ENCODE results near the gene GLI3.

Gene GLI3

GRCh38 chr7:42076870-42077269 is 160.1 kb downstream of the GLI3 start:
- CTCF ChIA-PET = no interaction called here
- POLR2A ChIA-PET = no interaction called here
- TF ChIP-seq NFRKB (IDR thresholded peaks at IDR 0.05) (no peak), HDGF (IDR thresholded peaks at IDR 0.05; ENCODE audit: borderline replicate concordance) (no peak), TARDBP (IDR thresholded peaks at IDR 0.05) (no peak), ARNT (IDR thresholded peaks at IDR 0.05) (no peak), FOXK2 (IDR thresholded peaks at IDR 0.05) (no peak), L3MBTL2 (conservative IDR thresholded peaks at IDR 0.05) (no peak), ZNF384 (IDR thresholded peaks at IDR 0.05) (no peak), CTBP1 (IDR thresholded peaks at IDR 0.05; ENCODE audit: borderline replicate concordance) (no peak), SUZ12 (IDR thresholded peaks at IDR 0.05) (no peak), FOXA1 (IDR thresholded peaks at IDR 0.05) (no peak), FOXM1 (IDR thresholded peaks at IDR 0.05; ENCODE audit: borderline replicate concordance) (no peak)
- DNase-seq (ENCODE audit: extremely low spot score) = no peak

GRCh38 chr7:42075418-42075817 is 161.6 kb downstream of the GLI3 start:
- POLR2A ChIA-PET = no interaction called here
- DNase-seq (ENCODE audit: extremely low spot score) = no peak
- TF ChIP-seq ARNT (IDR thresholded peaks at IDR 0.05) (no peak), FOXA1 (IDR thresholded peaks at IDR 0.05) (no peak), NFRKB (IDR thresholded peaks at IDR 0.05) (no peak), ZNF384 (IDR thresholded peaks at IDR 0.05) (no peak), L3MBTL2 (conservative IDR thresholded peaks at IDR 0.05) (no peak), HDGF (IDR thresholded peaks at IDR 0.05; ENCODE audit: borderline replicate concordance) (no peak)
- CTCF ChIA-PET = no interaction called here

- TF ChIP-seq FOXA1 (IDR thresholded peaks at IDR 0.05) = no peak
- no peak for TF ChIP-seq ELF4 (IDR thresholded peaks at IDR 0.05)
- no peak for TF ChIP-seq ZNF384 (IDR thresholded peaks at IDR 0.05)
- no peak for TF ChIP-seq ARNT (IDR thresholded peaks at IDR 0.05)
- no peak for TF ChIP-seq L3MBTL2 (conservative IDR thresholded peaks at IDR 0.05)
- no peak for TF ChIP-seq NFRKB (IDR thresholded peaks at IDR 0.05)
- no peak for TF ChIP-seq FOXM1 (IDR thresholded peaks at IDR 0.05; ENCODE audit: borderline replicate concordance)
- TF ChIP-seq BHLHE40 (IDR thresholded peaks at IDR 0.05; ENCODE audit: borderline replicate concordance) = no peak
- TF ChIP-seq SUZ12 (IDR thresholded peaks at IDR 0.05) = no peak
- no peak for TF ChIP-seq HDGF (IDR thresholded peaks at IDR 0.05; ENCODE audit: borderline replicate concordance)
- no peak for TF ChIP-seq TARDBP (IDR thresholded peaks at IDR 0.05)
- no peak for TF ChIP-seq PKNOX1 (IDR thresholded peaks at IDR 0.05)
- no peak for TF ChIP-seq CTBP1 (IDR thresholded peaks at IDR 0.05; ENCODE audit: borderline replicate concordance)
- no peak for TF ChIP-seq FOXK2 (IDR thresholded peaks at IDR 0.05)
- ChIA-PET CTCF (interaction anchor here (0.7 kb wide), 2 partner anchors 11 to 65 kb away, joined by 3 read pairs; no protein-coding TSS in a partner anchor), POLR2A (no interaction called here)
- no peak for DNase-seq (ENCODE audit: extremely low spot score)
Measured at GRCh38 chr7:42074076-42074475, 162.9 kb downstream of the GLI3 start.

GRCh38 chr7:42071372-42072261 is 165.4 kb downstream of the GLI3 start:
- CTCF ChIA-PET = interaction anchor here (0.5 kb wide), 1 partner anchor 140 kb away, joined by 3 read pairs; no protein-coding TSS in a partner anchor
- POLR2A ChIA-PET = no interaction called here
- DNase-seq (ENCODE audit: extremely low spot score) = no peak
- TF ChIP-seq SP1 (IDR thresholded peaks at IDR 0.05) = no peak
- no peak for TF ChIP-seq L3MBTL2 (conservative IDR thresholded peaks at IDR 0.05)
- TF ChIP-seq NFRKB (IDR thresholded peaks at IDR 0.05) = no peak
- TF ChIP-seq SUZ12 (IDR thresholded peaks at IDR 0.05) = no peak

GRCh38 chr7:42070068-42070467 is 166.9 kb downstream of the GLI3 start:
- ChIA-PET CTCF (no interaction called here), POLR2A (no interaction called here)
- DNase-seq (ENCODE audit: extremely low spot score) = no peak
- no peak for TF ChIP-seq ARNT (IDR thresholded peaks at IDR 0.05)
- TF ChIP-seq ZNF384 (IDR thresholded peaks at IDR 0.05) = no peak
- TF ChIP-seq BHLHE40 (IDR thresholded peaks at IDR 0.05; ENCODE audit: borderline replicate concordance) = no peak
- no peak for TF ChIP-seq PKNOX1 (IDR thresholded peaks at IDR 0.05)
- TF ChIP-seq TARDBP (IDR thresholded peaks at IDR 0.05) = no peak
- no peak for TF ChIP-seq FOXA1 (IDR thresholded peaks at IDR 0.05)
- no peak for TF ChIP-seq L3MBTL2 (conservative IDR thresholded peaks at IDR 0.05)

GRCh38 chr7:42069590-42069989 is 167.4 kb downstream of the GLI3 start:
- CTCF ChIA-PET = no interaction called here
- POLR2A ChIA-PET = no interaction called here
- TF ChIP-seq LEF1 (IDR thresholded peaks at IDR 0.05; ENCODE audit: borderline replicate concordance) (no peak), FOXK2 (IDR thresholded peaks at IDR 0.05) (no peak), PKNOX1 (IDR thresholded peaks at IDR 0.05) (no peak), ARNT (IDR thresholded peaks at IDR 0.05) (no peak), CTBP1 (IDR thresholded peaks at IDR 0.05; ENCODE audit: borderline replicate concordance) (no peak), NFRKB (IDR thresholded peaks at IDR 0.05) (no peak), FOXM1 (IDR thresholded peaks at IDR 0.05; ENCODE audit: borderline replicate concordance) (no peak), HDGF (IDR thresholded peaks at IDR 0.05; ENCODE audit: borderline replicate concordance) (no peak), TARDBP (IDR thresholded peaks at IDR 0.05) (no peak), L3MBTL2 (conservative IDR thresholded peaks at IDR 0.05) (no peak), ZNF384 (IDR thresholded peaks at IDR 0.05) (no peak), BHLHE40 (IDR thresholded peaks at IDR 0.05; ENCODE audit: borderline replicate concordance) (no peak), SUZ12 (IDR thresholded peaks at IDR 0.05) (no peak), SP1 (IDR thresholded peaks at IDR 0.05) (no peak)
- no peak for DNase-seq (ENCODE audit: extremely low spot score)
